Right kidney (tissue), 1 donor: ENCODE data around the gene PCCA.
"Not testable (repeated sequence)": the region's sequence is repeated elsewhere in the genome, so short reads cannot be mapped to it uniquely, and the experiment has no call there.

ENCODE experiments used
- DNase-seq: peaks from one replicate; pipeline ENCODE4 v3.0.0-alpha.2; 2016

PCCA gene

DNA sequence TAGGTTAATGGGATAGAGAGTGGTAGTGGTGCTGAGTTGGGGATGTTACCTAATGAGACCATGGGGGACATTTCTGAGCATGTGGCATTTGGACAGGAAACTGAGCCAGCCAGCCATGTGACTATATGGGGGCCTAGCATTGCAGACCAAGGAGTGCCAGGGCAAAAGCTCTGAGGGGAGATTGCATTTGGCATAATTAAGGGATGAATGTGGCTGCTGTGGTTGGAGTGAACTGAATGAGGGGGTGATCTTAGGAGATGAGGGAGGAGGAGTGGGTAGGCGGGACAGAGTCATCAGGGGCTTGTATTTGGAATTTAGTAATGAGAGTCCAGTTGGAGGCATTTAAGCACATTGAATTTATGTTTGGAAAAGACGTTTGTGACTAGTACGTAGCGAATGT lies 6.6 kb downstream of the PCCA start:
- no peak for DNase-seq

DNA sequence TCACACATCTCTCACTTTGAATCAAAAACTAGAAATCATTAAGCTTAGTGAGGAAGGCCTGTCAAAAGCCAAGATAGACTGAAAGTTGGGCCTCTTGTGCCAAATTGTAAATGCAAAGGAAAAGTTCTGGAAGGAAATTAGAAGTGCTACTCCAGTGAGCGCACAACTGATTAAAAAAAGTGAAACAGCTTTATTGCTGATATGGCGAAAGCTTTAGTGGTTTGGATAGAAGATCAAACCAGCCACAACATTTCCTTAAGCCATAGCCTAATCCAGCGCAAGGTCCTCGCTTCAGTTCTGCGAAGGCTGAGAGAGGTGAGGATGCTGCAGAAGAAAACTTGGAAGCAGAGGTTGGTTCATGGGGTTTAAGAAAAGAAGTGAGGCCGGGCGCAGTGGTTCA lies 7.6 kb downstream of the PCCA start:
- no peak for DNase-seq

GRCh38 chr13:100097821-100098220 lies 8.9 kb downstream of the PCCA start:
- no peak for DNase-seq

GRCh38 chr13:100098445-100099116 lies 9.7 kb downstream of the PCCA start:
- no peak for DNase-seq

DNA sequence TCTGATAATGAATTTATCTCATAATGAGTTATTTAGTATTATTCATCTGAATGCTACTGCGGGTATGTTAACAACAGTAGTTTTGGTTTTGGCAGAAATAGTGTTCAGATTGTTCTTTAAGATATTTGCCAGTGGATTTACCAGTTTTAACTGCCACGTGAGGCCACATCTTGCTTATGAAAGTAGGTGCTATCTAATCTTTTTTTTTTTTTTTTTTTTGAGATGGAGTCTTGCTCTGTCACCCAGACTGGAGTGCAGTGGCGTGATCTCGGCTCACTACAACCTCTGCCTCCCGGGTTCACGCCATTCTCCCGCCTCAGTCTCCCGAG lies 10.2 kb downstream of the PCCA start:
- DNase-seq: not testable (repeated sequence)

- DNase-seq: peak; percentile 13
Measured at GRCh38 chr13:100100115-100100879, 11.4 kb downstream of the PCCA start.

DNA sequence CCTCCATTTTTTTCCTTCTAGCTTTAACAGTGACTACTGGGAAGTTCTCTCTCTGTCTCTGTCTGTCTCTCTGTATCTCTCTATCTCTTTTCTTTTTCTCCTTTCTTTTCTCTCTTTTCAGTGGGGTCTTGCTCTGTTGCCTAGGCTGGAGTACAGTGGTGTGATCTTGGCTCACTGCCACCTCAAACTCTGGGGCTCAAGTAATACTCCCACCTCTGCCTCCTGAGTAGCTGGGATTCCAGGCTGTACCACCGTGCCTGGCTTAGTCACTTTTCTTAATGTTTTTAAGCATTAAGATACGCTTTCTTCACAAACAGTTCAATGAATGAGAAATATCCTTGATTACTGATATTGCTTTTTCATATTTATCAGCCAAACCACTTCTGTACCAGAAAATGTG lies 13.1 kb downstream of the PCCA start:
- no peak for DNase-seq

DNA sequence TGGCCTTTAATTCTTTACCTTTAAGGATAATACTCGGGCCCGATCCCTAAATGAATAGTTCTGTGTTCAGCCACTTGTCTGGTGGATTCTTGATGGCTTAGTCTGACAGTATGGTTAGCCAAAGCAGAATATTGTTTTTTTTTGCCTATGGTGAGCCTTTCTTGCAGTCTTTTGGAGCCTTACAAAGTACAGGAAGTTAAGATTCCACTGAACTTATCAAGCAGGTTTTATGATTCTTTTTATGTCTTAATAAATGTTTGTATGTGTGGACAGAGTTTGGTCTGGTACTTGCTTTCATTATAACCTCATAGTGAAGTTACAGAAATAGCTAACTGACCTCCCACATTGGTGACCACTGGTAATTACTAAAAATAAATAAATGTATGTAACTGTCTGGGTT lies 17.1 kb downstream of the PCCA start:
- no peak for DNase-seq

DNA sequence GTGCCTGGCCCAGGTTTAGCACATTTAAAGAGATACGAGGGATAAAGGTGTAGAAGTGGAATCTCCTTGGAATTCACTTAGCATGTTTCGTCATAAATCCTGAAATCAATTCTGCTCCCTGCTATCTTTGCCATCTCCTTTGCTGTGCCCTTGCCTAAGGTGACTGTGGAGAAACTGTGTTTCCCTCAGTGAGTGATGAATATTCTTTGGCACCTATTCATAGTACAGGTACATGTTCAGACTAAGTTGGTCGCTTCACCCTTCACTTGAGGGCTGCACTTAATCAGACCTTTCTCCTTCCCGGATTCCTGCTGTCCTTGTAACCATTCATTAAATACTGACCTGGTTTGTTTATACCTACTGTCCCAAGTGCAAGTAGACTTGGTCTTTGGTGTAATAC lies 17.8 kb downstream of the PCCA start:
- no peak for DNase-seq

- DNase-seq: no peak
Measured at GRCh38 chr13:100108913-100109507, 20.1 kb downstream of the PCCA start.

DNA sequence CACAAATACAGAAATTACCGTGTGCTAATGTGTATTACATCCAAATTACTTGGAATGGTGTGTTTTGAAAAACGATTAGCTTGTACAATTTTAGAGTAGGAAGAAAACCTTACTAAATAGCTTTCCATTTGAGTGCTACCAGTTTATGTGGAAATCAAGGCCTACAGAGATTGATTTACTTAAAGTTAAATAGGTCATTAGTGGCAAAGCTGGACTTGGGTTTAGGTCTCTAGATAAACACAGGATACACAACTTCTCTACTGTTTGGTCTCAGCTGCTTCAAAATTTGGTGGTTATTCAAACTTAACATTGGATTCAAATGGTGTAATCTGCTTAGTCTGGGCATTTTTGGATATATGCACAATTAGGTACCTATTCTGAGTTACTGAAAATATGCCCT lies 21.4 kb downstream of the PCCA start:
- DNase-seq: no peak

DNA sequence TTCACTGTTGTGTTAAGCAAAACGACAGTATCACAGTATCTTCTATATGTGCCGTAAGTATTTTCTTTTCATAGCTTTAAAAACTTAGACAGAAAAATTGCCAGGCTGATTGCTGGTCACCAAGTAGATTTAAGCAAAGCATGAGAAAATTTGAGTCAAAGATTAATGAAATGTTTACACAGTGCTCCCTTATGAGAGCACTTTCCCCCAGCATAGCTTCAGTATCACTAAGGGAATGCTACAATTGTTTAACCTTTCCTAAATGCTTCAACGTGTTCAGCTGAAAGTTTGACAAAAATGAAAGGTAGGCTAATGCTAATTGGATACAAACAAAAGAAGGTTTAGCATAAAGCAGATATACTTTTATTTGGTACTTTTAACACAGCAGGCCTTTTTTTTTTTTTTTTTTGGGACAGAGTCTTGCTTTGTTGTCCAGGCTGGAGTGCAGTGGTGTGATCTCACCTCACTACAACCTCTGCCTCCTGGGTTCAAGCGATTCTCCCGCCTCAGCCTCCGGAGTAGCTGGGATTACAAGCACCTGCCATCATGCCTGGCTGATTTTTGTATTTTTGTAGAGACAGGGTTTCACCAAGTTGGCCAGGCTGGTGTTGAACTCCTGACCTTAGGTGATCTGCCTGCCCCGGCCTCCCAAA lies 23.4 kb downstream of the PCCA start:
- DNase-seq: no peak

- no peak for DNase-seq
Measured at GRCh38 chr13:100115693-100116254, 26.9 kb downstream of the PCCA start.

GRCh38 chr13:100124265-100124664 lies 35.4 kb downstream of the PCCA start:
- no peak for DNase-seq

DNA sequence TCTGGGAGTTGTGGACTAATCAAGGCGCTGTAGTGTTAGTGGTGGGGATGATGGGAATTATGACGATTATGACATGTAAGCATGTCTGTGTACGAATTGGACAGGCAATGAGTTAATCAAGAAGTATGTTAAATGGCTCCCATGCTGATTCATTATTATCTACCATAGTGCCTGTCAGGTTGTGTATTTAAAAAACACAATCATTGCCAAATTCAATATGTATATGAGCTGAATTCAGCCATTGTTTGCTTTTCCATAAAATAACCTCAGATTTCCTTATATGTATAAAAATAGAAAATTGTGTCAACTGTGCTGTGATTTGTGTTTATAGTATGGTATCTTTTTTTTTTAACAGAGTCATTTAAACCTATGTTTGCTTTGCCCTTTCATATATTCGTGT lies 37.1 kb downstream of the PCCA start:
- no peak for DNase-seq

DNA sequence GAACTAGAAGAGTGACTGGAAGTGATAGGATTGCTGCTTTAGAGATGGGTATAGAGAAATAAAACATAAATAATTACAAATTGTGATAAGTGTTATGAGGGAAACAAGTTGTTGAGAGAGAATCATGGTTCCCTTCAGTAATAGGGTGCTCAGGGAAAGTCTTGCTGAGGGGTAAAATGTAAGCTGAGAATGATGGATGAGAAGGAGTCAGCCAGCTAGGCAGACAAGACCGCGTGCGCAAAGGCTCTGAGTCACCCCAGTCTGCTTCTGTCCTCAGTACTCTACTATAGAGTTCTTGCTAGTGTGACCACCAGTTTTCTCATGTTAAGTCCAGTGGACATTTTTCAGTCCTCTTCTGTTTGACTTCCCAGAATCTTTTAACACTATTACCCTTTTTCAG lies 39.5 kb downstream of the PCCA start:
- DNase-seq: no peak

DNA sequence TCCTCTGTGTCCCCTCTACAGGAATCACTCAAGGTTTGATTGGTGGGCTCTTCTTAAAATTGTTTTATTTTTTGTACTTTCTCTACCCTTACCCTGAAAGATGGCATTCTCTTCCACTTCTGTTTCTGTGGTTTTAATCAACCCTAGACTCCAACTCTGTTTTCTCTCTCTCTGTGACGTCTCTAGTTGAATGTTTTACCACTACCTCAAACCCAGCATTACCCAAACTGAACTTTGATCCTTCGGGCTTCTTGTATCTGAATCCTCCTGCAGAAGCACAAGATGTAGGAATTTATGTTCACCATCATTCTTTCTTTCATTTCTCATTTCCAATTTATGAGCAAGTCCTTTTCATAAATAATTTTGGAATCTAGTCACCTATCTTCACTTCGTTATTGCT lies 39.9 kb downstream of the PCCA start:
- DNase-seq: no peak

- DNase-seq: no peak
Measured at GRCh38 chr13:100129605-100130004, 40.7 kb downstream of the PCCA start.

- no peak for DNase-seq
Measured at GRCh38 chr13:100130092-100130491, 41.2 kb downstream of the PCCA start.

- DNase-seq: no peak
Measured at GRCh38 chr13:100130930-100131511, 42.1 kb downstream of the PCCA start.

GRCh38 chr13:100131863-100132574 lies 43.1 kb downstream of the PCCA start:
- DNase-seq: no peak
